K562 (cell line): ENCODE results near the gene ITPR2. TPM values are rescaled to one million over a fixed set of nuclear protein-coding genes. Genes with fewer than 3 reads are reported as not detected.
"Not testable (repeated sequence)": the region's sequence is repeated elsewhere in the genome, so short reads cannot be mapped to it uniquely, and the experiment has no call there.

Experiments used
- ATAC-seq: fragments of 200-7000 bp; cut with Tn5 transposase; 3 replicates; pipeline ENCODE4 v1.9.1; 2020; ENCODE audit warnings: moderate library complexity
- BruUV-seq: library from RNA; stranded (reverse); fragments of 400-500 nt; replicated peaks from 2 replicates; lab custom pipeline; 2021; lab: Mats Ljungman, UMichigan
- CTCF ChIA-PET: fragments of 300-600 bp; formaldehyde crosslinking; extraction: SDS; loops from one replicate; lab custom pipeline; 2021; ENCODE audit warnings: low intra/inter-chr PET ratio; lab: Yijun Ruan, JAX
- POLR2A ChIA-PET: fragments of 300-600, 350-650 bp; sonication (Branson Sonifier 250); formaldehyde crosslinking; extraction: SDS; loops from one replicate; lab custom pipeline; 2021; ENCODE audit warnings: antibody characterized with exemption, inconsistent platforms; lab: Yijun Ruan, JAX
- DNase-seq, 4 experiments: peaks; one replicate each; pipeline versions ENCODE4 v3.0.0 to v3.0.0-alpha.2; 2011 to 2018; ENCODE audit warnings: low spot score in 3 of 4, mixed read lengths in 3 of 4; ENCODE audit errors: extremely low read depth in 1 of 4
- FAIRE-seq: peaks from 2 replicates; lab custom pipeline; 2011; peaks lifted over from hg19 to GRCh38; lab: Jason Lieb, UNC
- H2AFZ ChIP-seq: 2 replicates; pipeline ENCODE4 v1.6.0; 2011; ENCODE audit warnings: low read depth, low read length, control low read depth, inconsistent platforms
- H3K27ac ChIP-seq: fragments of 200-600 bp; 3 replicates; pipeline ENCODE4 v1.8.0; 2011; ENCODE audit warnings: low read depth, mild to moderate bottlenecking, control low read depth, inconsistent platforms, low read length, moderate library complexity, mixed read lengths; ENCODE audit errors: extremely low read depth
- H3K27me3 ChIP-seq, 2 experiments: fragments of 300-600 bp in 1 of 2; 2 replicates in 1 of 2; 3 replicates in 1 of 2; pipeline versions ENCODE4 v1.6.0 to v1.8.0; 2011; ENCODE audit warnings: inconsistent platforms in 2 of 2, low read length in 2 of 2, mild to moderate bottlenecking in 1 of 2, mixed read lengths in 1 of 2, moderate library complexity in 1 of 2; ENCODE audit not compliant: control insufficient read depth in 2 of 2, insufficient read depth in 2 of 2
- H3K36me3 ChIP-seq: fragments of 300-600 bp; 3 replicates; pipeline ENCODE4 v1.8.0; 2011; ENCODE audit warnings: mild to moderate bottlenecking, low read length, inconsistent platforms; ENCODE audit not compliant: control insufficient read depth, insufficient read depth
- H3K4me1 ChIP-seq, 2 experiments: fragments of 200-600 bp in 1 of 2; replicated peaks in 1 of 2; 2 replicates in 1 of 2; 3 replicates in 1 of 2; pipeline versions ENCODE4 v1.5.1 to v1.8.0; 2011; ENCODE audit warnings: inconsistent platforms in 2 of 2, low read length in 2 of 2, mild to moderate bottlenecking in 1 of 2, mixed read lengths in 1 of 2, moderate library complexity in 1 of 2; ENCODE audit not compliant: control insufficient read depth in 2 of 2, insufficient read depth in 2 of 2
- H3K4me2 ChIP-seq: 2 replicates; pipeline ENCODE4 v1.6.1; 2011; ENCODE audit warnings: low read length, control low read depth, inconsistent platforms, mixed read lengths; ENCODE audit not compliant: insufficient read depth
- H3K4me3 ChIP-seq: fragments of 200-600 bp; sonication (generic), shearing (Covaris generic); 2 replicates; pipeline ENCODE4 v1.5.1; 2016; ENCODE audit warnings: control low read depth, inconsistent platforms
- H3K79me2 ChIP-seq: fragments of 200-600 bp; 3 replicates; pipeline ENCODE4 v1.8.0; 2011; ENCODE audit warnings: low read length, inconsistent platforms; ENCODE audit not compliant: control insufficient read depth, insufficient read depth
- H3K9ac ChIP-seq, 2 experiments: 2 replicates each; pipeline versions ENCODE4 v1.6.0 to v1.6.1; 2011; ENCODE audit warnings: low read depth in 2 of 2, low read length in 2 of 2, control low read depth in 1 of 2, inconsistent platforms in 1 of 2, mild to moderate bottlenecking in 1 of 2, mixed read lengths in 1 of 2; ENCODE audit not compliant: insufficient read depth in 1 of 2
- H3K9me1 ChIP-seq: one replicate; pipeline ENCODE4 v1.6.0; 2011; ENCODE audit warnings: inconsistent platforms, mild to moderate bottlenecking, low read length, moderate library complexity; ENCODE audit not compliant: control insufficient read depth, insufficient read depth
- H3K9me3 ChIP-seq: replicated peaks from 2 replicates; pipeline ENCODE4 v1.5.1; 2011; ENCODE audit warnings: low read depth, low read length, inconsistent platforms; ENCODE audit not compliant: control insufficient read depth, insufficient read depth
- H4K20me1 ChIP-seq: replicated peaks from 2 replicates; pipeline ENCODE4 v1.6.1; 2011; ENCODE audit warnings: low read length, inconsistent platforms, mixed read lengths; ENCODE audit not compliant: control insufficient read depth, insufficient read depth
- NRF1 ChIP-seq, 2 experiments: fragments of 450-650 bp; IDR thresholded peaks in 1 of 2; conservative IDR thresholded peaks in 1 of 2; 2 replicates each; pipeline ENCODE4 v1.6.1; 2014; ENCODE audit warnings: mild to moderate bottlenecking in 2 of 2
- PTBP1 ChIP-seq: fragments of 200-400 bp; formaldehyde crosslinking; IDR thresholded peaks from 2 replicates; pipeline ENCODE4 v1.6.1; 2017; ENCODE audit warnings: low read depth, low read length
- PTTG1 ChIP-seq: fragments of 450-650 bp; IDR thresholded peaks from 2 replicates; pipeline ENCODE4 v1.6.1; 2016; ENCODE audit warnings: low read depth, mild to moderate bottlenecking, missing genetic modification characterization, missing compliant biosample characterization
- WGBS: fragments of 100-300 bp; shearing (Covaris generic); methylation state at CpG from one replicate; pipeline ENCODE4 v1.1.6; 2016; ENCODE audit warnings: low coverage, mixed read lengths; ENCODE audit not compliant: insufficient coverage; ENCODE audit errors: missing lambda C conversion rate; 5-methylcytosine and 5-hydroxymethylcytosine counted together
- in situ Hi-C: fragments of 300-500 bp; cut with MboI; formaldehyde crosslinking; loops from 4 replicates; pipeline ENCODE4 v1.15.0; 2018; ENCODE audit warnings: inconsistent platforms, mixed read lengths
- intact Hi-C: fragments of 100-400 bp; cut with micrococcal nuclease; formaldehyde crosslinking; loops from 2 replicates; pipeline ENCODE4 v1.14.2; 2022
- polyA plus RNA-seq, 8 experiments: library from polyadenylated mRNA; depleted of rRNA in 4 of 8; stranded (reverse) in 5 of 8; unstranded in 3 of 8; fragments of >200 nt; fragmentation: Nextera tagmentation in 2 of 8; fragmentation: Illumina TruSeq in 1 of 8; extraction: Ambion mirVana in 2 of 8; extraction: Trizol in 1 of 8; gene quantifications; 2 replicates each; pipeline versions ENCODE4 v1.2.1 to v1.2.3, GENCODE V29; 2011 to 2014; ENCODE audit warnings: inconsistent platforms in 1 of 8, missing spikeins in 1 of 8
- total RNA-seq, 7 experiments: library from RNA; depleted of rRNA in 6 of 7; stranded (reverse); fragments of >200 nt in 6 of 7; fragmentation: Illumina TruSeq in 2 of 7; extraction: Trizol in 2 of 7; gene quantifications; 2 replicates each; pipeline versions ENCODE4 v1.2.1 to v1.2.3, GENCODE V29; 2011 to 2021; ENCODE audit warnings: low replicate concordance in 1 of 7

Gene ITPR2
- total and polyA plus RNA-seq, 9 of the 15 experiments (the other 6 are each of a cell fraction or from before 2014, with no cell fraction given): 0.21 to 3.3 (median 0.95) TPM

GRCh38 chr12:26646571-26646970 is 186.4 kb downstream of the ITPR2 start (continued):
- TF ChIP-seq PTTG1 (no peak), PTBP1 (no peak)

GRCh38 chr12:26644376-26644775 is 188.6 kb downstream of the ITPR2 start:
- intact Hi-C loops: not testable (repeated sequence)

DNA sequence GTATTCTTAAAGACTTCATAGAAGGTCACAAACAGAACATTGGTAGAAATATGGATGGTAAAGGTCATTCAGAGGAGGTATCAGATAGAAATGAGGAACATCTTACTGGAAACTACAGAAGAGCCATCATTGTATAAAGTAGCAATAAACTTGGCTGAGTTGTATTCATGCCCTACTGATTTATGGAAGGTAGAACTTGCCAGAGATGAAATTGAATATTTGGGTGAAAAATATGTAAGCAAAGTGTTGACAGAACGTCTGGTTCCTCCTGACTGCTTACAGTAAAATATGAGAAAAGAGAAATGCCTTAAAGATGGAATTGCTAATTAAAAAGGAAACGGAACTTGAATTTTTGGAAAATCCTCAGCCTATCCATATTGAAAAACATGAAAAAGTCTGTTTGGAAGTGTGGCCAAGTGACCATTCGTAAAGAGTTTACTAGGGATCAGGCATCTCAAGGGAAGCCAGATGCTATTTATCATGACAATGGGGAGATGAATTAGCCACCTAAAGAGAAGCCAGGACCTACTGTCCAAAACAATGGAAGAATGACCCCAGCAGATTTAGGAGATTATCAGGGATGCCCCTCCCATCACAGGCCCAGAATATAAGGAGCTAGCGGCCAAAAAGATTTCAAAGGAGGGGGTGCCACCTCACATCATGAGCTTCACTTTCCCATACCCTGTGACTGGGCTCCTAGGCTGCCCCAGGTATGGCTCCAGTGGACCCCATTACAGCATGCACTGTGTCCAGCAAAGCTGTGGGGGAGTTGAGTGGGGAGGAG is 189.3 kb downstream of the ITPR2 start:
- ChIA-PET CTCF (no interaction called here), POLR2A (no interaction called here)
- H3K9me3 ChIP-seq: no peaks in the 10 kb centered on the region
- DNase-seq (no peak), ATAC-seq (no peak), FAIRE-seq (no peak)
- no peaks in the 10 kb centered on the region for H4K20me1 ChIP-seq
- intact Hi-C loops: no loop called here
- no peaks in the 10 kb centered on the region for H3K27me3 ChIP-seq
- no peak overlapping the region for H3K4me3 ChIP-seq
- H3K36me3 ChIP-seq: no peaks in the 10 kb centered on the region
- H3K79me2 ChIP-seq: no peaks in the 10 kb centered on the region
- 17% methylated on average over 4 of the region's 4 CpGs for WGBS
- H3K9ac ChIP-seq: no peak overlapping the region
- H3K27ac ChIP-seq: no peak overlapping the region
- no peaks in the 10 kb centered on the region for H3K4me1 ChIP-seq
- H3K4me2 ChIP-seq: no peak overlapping the region
- no peaks in the 10 kb centered on the region for H3K9me1 ChIP-seq
- no peak overlapping the region for H2AFZ ChIP-seq
- BruUV-seq: no TSS peak
- in situ Hi-C loops: no loop called here

More at GRCh38 chr12:26644376-26644775, 188.6 kb downstream of the ITPR2 start:
- CTCF ChIA-PET, H3K27ac ChIP-seq, H3K4me3 ChIP-seq, in situ Hi-C loops, H3K4me1 ChIP-seq, FAIRE-seq, H3K9ac ChIP-seq, H3K79me2 ChIP-seq, H3K9me3 ChIP-seq, POLR2A ChIA-PET, BruUV-seq, H4K20me1 ChIP-seq, ATAC-seq, H3K36me3 ChIP-seq, H3K9me1 ChIP-seq, H3K27me3 ChIP-seq, DNase-seq: not testable (repeated sequence)
- 18% methylated on average over 3 of the region's 3 CpGs for WGBS
- peak in 1 of 2 experiments; percentile 63; a peak in 3 of 4 replicates for TF ChIP-seq NRF1 (conservative IDR thresholded peaks at IDR 0.05 in 1 of 2, IDR thresholded peaks at IDR 0.05 in 1 of 2)
- TF ChIP-seq, all 486 proteins: peak for 1; not testable (repeated sequence) for 485
- H2AFZ ChIP-seq, H3K4me2 ChIP-seq: not testable (repeated sequence)
